NCI-H524 (cell line): Measurements from ENCODE around the gene FZD8.

Experiments used
- DNase-seq, 2 experiments: peaks; one replicate each; lab custom pipeline; 2025; lab: John Stamatoyannopoulos, UW

FZD8 gene

GRCh38 chr10:35606430-35606829 is 35.7 kb downstream of the FZD8 start:
- DNase-seq = no peak

DNA sequence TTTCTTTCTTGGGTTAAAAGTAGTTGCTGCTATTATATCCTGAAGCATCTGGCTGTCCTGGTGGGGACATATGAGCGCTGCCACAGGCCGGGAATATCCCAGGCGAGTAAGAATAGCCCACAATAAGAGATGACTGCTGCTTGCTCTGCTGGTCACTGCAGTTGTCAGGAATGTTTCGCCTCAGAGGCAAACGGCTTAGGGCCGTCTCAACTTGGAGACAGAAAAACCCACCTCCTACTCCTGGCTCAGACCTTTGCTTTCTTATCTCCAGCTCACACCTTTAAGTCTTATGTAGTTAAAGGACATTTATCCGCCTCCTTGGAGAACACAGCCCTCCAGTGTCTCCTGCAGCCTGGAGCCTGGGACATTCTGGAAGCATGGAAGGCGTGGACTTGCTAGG is 36.9 kb downstream of the FZD8 start, which contains the start of gene GJD4:
Gene GJD4, plus strand, starts transcription at position 151 of the 400 bp plus-strand sequence. Its CDS starts 227 bp downstream, at position 378.
- DNase-seq = no peak

DNA sequence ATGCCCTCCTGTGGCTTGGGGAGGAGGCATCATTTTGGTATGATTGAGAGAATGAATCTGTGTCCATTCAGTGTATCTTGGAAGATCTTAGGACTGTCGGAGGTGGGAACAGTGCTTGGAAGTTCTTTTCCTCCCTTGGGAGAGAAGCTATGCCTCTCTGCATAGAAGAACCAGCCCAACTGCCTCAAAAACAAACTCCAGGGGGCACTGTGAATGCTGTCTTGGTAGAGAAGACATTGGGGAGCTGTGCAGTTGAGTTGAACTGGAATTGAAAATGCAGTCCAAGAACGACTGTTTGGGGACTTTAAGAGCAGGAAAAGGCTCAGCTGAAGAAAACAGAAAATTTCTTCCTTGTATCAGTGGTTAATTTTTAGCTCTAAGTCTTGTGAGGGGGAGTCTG is 41.9 kb downstream of the FZD8 start:
- DNase-seq = no peak

- no peak for DNase-seq
These were observed 43.7 kb downstream of the FZD8 start for GRCh38 chr10:35598379-35598778.

GRCh38 chr10:35595106-35595505 is 47.0 kb downstream of the FZD8 start:
- no peak for DNase-seq

DNA sequence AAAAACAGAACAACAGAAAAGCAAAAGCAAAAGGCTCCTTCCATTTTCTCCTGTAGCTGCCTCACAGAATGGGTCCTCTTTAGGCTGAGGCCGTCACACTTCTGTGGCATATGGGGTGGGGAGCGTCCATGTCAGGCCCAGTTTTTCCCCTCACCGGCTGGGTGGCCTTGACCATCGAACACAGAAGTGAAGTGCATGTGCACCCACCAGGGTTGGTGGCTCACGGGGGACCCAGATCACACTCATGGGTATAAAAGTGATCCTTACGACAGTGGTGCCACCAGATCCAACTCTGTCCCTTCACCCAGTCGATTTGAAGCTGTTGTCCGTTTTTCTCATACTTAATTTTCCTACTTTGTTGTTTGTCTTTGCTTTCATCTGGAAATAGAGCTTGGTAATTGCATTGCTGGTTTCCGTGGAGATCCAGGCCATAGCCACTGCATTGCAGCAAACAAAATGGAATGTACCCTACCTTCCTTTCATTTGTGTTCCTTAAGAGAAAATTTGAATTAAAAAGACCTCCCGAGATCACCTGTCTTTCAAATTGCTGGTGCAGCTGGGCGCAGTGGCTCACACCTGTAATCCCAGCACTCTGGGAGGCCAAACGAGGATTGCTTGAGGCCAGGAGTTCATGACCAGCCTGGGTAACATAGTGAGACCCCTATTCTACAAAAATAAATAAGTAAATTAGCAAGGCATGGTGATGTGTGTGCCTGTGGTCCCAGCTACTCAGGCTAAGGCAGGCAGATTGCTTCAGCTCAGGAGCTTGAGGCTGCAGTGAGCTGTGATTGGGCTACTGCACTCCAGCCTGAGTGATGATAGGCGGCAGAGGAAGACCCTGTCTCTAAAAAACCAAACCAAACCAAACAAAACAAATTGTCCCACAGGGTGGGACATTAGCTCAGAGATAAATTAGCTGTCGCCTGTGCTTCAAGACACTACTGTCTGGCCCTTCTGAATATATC is 47.7 kb downstream of the FZD8 start:
- DNase-seq = no peak

DNA sequence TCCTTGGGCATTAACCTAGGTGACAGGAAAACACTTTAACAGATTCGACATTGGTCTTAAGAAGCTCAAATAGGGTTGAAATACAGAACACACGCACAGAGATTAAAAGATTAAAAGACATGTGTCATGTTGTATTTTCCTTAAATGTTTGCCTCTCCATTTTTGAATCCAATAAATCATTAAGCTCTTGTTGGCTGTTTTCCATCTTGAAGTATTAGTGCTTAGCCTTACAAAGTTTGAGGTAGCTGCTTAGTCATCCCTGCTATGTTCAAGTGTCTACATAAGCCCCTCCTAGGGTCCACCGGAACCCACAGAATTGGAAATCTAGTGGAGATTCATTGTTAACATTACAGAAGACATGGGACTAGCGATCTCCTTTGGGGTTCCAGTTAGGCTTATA is 49.7 kb downstream of the FZD8 start:
- peak; percentile 26 to 71 for DNase-seq

- DNase-seq = no peak
These were observed 53.3 kb downstream of the FZD8 start for GRCh38 chr10:35588836-35589235.
